ENCODE data around the gene TCEA3. TPM values are rescaled to one million over a fixed set of nuclear protein-coding genes. Genes with fewer than 3 reads are reported as not detected.
"Not testable (repeated sequence)": the region's sequence is repeated elsewhere in the genome, so short reads cannot be mapped to it uniquely, and the experiment has no call there.

Gene TCEA3
- total RNA-seq, 2 donors from 2014 or later, result 147 to 186 TPM

DNA sequence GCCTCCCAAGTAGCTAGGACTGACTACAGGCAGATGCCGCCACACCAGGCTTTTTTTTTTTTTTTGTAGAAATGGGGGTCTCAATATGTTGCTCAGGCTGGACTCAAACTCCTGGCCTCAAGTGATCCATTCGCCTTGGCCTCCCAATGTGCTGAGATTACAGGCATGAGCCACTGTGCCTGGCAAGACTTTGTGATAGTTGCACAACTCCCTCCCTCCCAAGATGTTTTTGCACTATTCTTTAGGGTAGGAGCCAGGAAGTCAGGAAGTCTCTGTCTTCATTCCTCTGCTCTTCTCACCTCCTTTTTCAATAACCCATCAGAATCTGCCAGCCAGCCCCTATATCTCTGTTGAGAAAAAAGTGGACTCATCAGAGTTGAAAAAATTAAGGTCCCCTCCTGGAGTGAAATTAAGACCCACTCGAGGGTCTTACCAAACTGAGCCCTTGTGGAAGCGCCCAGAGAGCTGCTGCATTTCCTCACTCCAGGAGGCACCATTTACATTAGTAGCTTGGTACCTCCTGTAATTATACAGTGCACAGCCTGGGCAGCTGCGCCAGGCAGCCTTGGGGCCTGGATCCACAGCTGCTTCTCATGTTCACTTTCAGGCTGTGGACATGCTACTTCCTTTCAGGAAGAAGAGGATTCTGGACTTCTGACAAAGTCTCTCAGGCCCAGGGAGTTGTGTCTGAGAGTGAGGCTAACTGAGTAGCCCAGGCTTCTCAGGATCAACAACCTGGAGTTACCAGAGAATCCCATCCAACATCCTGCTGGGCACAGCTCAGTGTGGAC lies 24.0 kb downstream of the TCEA3 start:
- DNase-seq, result no peak
- intact Hi-C loops (cut with DNase I, micrococcal nuclease), result no loop called here
- no peak for ATAC-seq

DNA sequence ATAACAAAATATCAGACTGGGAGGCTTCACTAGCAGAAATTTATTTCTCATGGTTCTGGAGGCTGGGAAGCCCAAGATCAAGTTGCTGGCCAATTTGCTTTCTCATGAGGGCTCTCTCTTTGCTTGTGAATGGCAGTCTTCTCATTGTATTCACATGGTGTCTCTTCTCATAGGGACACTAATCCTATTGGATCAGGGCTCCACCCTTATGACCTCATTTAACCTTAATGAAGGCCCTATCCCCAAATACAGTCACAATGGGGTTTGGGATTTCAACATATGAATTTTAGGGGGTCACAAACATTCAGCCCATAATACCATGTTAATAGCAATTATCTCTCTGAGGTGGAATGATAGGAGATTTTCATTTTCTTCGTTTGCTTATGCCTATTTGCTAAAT lies 25.3 kb downstream of the TCEA3 start:
- ATAC-seq (no peak), DNase-seq (no peak)
- intact Hi-C loops (cut with DNase I, micrococcal nuclease), result no loop called here

DNA sequence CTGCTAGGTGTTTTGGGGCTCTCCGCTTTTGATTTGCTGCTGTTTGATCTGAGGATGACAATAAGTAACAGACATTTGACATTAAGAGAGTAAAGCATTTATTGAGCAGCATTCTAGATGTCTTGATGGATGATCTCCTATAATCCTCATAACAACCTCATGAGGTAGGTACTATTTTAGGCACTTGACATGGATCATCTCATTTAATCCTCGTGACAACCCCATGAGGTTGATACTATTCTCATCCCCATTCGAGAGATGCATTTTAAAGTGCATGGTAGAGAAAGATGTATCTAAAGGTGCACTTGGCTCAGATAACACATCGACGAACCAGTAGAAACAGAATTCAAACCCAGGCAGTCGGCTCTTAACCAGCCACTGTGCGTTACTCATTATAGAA lies 26.6 kb downstream of the TCEA3 start:
- DNase-seq (no peak), ATAC-seq (no peak)
- intact Hi-C loops (cut with DNase I, micrococcal nuclease), result no loop called here

DNA sequence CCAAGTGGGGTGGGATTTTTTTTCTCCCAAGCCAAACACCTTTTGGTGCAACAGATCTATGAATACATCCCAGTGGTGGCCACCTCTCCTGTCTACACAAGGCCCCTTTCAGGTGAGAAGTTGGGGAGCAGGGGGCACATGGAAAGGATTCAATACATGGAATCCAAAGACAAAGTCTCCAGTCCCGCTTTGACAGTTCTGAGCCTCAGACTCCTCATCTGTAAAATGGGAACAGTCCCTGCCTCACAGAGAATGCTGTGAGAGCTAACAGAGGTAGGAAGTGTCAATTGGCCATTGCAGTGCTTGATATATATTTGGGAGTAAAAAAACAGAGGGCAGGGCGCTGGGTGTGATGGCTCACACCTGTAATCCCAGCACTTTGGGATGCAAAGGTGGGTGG lies 28.2 kb downstream of the TCEA3 start:
- no peak for ATAC-seq
- intact Hi-C loops (cut with DNase I, micrococcal nuclease), result no loop called here
- DNase-seq, result no peak

DNA sequence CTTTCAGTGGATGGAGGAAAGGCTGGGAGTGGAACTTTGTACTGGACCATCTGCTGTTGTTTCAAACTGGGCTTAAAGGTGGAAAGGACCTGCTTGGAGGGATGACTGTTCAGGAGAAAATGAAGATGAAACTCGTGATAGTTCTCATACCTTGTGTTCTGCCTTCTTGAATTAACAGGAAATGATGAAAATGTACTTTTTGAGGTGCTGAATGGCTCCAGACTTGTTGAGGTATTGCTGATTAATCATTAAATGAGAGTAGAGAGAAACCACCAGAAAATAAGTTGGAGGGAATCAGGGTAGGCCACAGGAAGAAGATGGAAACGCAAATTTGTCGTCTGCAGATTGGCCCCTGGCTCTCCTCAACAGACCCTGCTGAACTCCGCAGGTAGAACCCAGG lies 28.7 kb downstream of the TCEA3 start:
- no peak for ATAC-seq
- intact Hi-C loops (cut with DNase I, micrococcal nuclease), result no loop called here

DNA sequence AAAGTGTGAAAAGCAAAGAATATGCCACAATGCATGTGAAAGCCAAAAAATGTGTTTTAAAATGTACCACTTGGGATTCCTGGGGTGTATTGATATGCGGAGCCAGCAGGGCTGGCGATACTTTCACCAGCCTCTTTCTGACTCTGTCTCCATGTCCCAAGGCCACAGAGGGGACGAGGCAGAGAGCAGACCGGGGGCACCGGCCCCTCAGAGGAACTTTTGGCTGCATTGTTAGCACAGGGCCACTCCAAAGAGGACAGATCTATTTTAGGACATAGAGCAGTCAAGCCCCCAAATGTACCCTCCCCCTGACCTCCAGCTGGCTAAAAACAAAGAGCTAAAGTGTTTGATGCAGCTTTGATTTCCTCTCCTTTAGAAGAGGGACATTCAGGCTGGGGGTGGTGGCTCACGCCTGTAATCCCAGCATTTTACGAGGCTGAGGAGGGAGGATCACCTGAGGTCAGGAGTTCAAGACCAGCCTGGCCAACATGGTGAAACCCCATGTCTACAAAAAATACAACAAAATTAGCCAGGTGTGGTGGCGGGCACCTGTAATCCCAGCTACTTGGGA lies 29.3 kb downstream of the TCEA3 start:
- intact Hi-C loops (cut with DNase I, micrococcal nuclease), result no loop called here
- ATAC-seq (no peak), DNase-seq (no peak)

More for the DNA sequence above, 28.7 kb downstream of the TCEA3 start:
- DNase-seq, result no peak

DNA sequence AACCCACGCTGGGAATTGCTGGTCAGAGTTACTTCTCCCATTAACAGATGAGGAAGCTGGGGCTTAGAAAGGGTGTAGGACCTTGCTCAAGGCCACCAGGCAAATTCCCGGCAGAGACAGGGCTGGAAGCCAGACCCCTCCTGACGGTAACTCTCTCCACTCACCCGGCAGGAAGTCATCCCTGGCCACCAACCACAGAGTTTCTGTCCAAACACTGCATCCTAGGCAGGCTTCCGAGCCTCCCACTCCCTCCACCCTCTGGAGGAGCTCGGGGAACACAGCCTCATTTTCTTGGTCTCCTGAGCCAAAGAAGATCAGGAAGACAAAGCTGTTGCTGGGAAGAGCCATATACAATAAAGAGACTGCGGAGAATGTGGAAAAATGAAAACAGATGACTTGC lies 29.9 kb downstream of the TCEA3 start:
- ATAC-seq (peak; percentile 26), DNase-seq (peak; percentile 45 to 70)
- intact Hi-C loops (cut with DNase I, micrococcal nuclease), result no loop called here

DNA sequence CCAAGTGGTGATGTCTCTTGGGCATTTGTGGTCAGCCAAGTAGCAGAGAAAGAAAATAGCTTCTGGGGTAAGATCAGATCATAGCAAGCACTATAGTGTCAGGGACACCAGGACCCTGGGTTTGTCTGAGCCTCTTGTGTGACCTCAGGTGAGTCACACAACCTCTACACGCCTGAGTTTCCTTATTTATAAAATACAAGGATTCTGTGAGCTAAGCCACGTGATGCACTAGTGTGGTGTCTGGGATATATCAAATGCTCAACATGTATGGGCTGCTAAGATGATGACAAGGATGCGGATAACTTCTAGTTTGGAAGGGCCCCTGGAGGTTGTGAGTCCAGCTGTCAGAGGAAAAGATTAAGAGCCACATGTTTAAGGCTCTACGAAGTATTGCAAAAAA lies 30.4 kb downstream of the TCEA3 start:
- intact Hi-C loops (cut with DNase I, micrococcal nuclease), result no loop called here
- ATAC-seq (no peak), DNase-seq (no peak)

DNA sequence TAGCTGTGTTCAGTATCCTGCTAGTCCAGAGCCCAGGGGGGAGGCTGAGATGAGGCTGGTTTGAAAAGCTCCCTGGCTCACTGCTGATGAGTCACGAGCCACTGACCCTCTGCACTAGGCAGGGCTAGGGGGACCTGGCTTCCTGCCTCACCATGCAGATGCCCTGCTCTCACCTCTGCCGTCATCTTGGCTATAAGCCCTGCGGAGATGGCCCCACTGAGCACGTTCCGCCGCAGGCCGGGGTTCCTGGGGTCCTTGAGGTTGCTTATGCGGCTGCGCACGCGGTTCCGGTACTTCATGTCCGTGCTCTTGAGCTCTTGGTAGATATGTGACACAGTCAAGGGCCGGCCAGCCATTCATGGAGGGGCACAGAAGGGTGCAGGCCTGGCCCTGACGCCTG lies 30.8 kb downstream of the TCEA3 start:
- ATAC-seq, result peak; percentile 23
- peak; percentile 33 to 42 for DNase-seq
- intact Hi-C loops (cut with DNase I, micrococcal nuclease), result no loop called here

DNA sequence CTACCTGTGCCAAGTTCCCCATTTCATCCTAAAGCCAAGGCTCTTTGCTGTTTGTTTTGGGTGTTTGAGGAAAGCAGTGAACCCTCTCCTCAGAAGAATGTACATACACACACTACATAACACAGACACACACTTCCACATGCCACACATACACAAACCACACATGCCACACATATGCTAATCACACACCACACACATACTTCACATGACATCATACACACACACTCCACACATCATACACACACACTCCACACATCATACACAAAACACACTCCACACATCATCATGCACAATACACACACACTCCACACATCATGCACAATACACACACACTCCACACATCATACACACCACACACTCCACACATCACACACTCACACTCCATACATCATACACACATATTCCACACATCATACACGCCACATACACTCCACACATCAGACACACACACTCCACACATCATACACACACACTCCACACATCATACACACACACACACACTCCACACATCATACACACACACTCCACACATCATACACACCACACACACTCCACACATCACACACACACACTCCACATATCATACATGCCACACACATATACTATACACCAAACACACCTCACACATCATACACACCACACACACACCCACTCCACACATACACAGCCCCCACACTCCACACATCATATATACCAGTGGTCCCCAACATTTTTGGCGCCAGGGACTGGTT lies 32.3 kb downstream of the TCEA3 start:
- intact Hi-C loops (cut with DNase I, micrococcal nuclease), result no loop called here
- ATAC-seq, result peak; percentile 24

DNA sequence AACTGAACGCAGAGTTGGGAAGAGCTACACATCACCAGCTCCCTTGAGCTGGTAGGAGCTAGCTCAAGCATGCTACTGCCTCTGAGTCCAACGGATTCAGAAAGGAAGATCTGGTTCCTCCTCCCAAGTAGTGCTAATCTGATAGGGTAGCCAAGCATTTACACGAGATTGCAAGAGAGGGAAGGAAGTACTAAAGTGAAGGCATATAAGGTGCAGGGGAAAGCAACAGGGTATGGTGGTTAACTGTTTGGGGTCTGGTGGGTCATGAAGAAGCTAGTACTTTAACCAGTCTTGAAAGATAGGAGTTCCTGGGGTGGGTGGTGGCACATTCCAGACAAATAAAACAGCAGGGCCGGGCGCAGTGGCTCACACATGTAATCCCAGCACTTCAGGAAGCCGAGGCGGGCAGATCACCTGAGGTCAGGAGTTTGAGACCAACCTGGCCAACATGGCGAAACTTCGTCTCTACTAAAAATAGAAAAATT lies 34.7 kb downstream of the TCEA3 start:
- intact Hi-C loops (cut with DNase I, micrococcal nuclease), result no loop called here
- DNase-seq (no peak), ATAC-seq (no peak)

More for the DNA sequence above, 32.3 kb downstream of the TCEA3 start:
- DNase-seq, result no peak

DNA sequence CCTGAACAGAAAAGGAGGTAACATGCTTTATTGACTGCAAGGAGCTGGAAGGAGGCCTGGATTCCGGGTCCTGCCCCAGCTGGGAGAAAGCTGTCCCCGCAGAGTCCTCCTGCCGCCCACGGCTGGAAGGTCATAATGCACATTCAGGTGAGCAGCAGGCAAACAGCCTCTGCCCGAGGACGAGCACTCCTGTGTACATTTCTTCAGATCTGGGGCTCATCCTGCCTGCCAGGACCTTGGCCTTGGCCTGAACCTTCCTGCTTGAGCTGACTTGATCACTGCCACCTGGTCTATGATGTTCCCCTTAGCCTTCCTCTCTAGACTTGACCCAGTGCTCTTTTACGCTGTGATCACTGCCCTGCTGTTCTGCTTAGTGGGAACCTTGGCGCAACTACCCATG lies 37.1 kb downstream of the TCEA3 start:
- DNase-seq (no peak), ATAC-seq (no peak)
- intact Hi-C loops (cut with DNase I, micrococcal nuclease), result no loop called here

DNA sequence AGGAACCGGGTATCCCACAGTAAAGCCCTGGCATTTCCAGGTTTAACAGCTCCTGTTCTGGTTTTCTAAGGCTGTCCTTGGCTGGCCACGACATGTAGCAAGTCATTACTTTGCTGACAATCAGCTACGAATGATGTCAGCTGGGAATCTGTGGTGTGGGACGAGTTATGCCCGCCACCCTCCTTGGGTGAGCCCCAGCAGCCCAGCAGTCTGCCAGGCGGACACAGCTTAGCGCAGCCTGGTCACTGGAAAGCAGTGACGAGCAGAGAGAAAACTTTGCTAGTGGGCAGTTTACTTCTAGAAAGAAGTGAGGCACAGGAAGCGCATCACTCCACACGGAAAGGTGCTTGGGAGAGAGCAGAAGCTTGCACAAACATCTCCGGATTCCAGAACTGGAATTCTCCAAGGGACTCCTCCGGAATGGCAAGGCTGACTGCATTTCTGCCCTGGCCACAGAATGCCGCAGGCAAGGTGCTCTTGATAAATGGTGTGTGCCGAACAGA lies 39.4 kb downstream of the TCEA3 start:
- DNase-seq, result no peak
- intact Hi-C loops (cut with DNase I, micrococcal nuclease), result no loop called here
- no peak for ATAC-seq

DNA sequence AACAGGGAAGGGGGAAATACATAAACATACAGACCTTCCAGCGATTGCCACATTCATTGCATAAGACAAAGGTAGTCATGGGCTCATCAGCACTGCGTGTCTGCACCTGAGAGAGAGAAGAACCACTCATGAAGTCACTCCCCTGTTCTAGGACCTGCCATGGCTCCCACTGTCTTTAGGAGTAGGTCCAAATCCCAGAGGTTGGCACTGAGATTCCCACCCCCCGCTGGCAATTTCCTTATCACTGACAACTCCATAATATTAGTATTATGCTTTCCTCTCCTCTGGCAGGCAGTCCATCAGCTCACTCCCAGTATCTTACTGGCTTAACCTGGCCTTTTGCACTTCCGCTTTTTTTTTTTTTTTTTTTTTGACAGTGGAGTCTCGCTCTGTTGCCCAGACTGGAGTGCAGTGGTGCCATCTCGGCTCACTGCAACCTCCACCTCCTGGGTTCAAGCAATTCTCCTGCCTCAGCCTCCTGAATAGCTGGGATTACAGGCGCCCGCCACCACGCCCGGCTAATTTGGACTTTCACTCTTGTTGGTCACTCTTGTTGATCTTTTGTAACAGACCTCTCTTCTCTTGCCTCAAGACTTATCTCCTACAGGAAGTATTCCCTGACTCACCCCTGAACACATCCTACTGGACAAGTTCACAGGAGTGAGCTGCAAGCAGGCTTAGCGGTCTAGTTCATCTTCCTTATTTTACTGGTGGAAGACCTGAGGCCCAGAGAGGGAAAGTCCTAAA lies 40.1 kb downstream of the TCEA3 start:
- intact Hi-C loops (cut with DNase I, micrococcal nuclease), result no loop called here
- peak; percentile 81 for ATAC-seq
- DNase-seq, result no peak

DNA sequence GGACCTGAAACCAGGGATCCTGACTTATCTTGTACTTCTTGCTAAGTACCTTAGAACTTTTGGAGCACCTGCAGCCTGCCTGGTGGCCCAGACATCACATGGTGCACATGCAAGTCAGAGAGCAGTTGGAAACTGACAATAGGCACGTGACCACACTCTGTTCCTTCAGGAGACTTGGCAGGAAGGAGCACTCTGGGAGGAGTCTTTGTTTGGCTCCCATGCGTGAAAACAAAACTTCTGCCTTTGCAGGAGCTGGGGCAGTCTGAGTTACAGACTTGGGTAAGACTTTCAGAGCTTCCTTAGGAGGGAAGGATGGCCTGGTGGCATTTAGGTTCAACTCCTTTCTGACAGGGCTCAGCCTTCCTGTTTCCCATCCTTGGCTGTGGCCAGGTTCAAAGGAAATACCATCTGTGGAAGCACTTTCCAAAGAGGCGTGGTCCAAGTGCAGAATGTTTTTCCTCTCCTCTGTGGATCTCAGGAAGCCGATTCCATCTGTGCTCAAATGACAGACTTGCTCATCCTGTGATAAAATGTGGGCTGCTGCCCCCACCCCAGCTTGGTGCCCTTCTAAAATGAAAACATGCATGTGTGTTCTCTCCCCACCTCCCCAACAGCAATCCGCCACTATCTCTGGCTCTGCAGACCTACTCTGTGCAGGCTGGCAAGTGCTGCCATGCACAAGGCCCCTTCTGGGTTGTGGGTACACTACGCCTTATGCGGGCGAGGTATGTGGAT lies 40.8 kb downstream of the TCEA3 start:
- intact Hi-C loops (cut with DNase I, micrococcal nuclease), result no loop called here
- ATAC-seq (no peak), DNase-seq (no peak)

DNA sequence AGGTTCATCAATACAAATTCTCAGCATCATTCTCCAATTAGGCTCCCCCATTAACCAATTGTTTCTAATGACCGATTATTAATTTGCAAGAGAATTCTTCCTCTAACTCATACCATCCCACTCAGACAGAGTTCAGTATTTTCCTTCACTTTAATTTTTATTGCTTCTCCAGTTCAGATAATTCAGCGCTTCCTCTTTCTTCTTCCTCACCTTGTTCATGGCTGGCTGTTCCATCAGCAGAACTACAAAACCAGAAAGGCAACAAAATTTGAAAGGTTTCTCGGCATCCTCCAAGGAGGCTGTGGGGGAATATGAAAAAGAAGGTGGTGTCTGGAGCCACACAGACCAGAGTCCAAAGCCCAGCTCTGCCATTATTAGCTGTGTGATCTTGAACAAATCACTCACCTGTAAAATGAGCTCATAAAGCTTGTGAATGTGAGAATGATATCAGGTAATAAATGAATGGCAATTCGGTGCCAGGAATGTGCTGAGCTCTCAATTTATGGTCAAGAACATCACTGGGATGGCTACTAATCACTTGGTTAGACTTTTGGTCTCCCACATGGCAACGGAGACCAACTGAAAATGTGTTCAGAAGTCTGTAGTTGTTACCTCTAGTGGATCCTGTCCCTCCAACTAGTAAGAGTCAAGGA lies 43.2 kb downstream of the TCEA3 start:
- no peak for DNase-seq
- intact Hi-C loops (cut with DNase I, micrococcal nuclease), result no loop called here
- no peak for ATAC-seq

DNA sequence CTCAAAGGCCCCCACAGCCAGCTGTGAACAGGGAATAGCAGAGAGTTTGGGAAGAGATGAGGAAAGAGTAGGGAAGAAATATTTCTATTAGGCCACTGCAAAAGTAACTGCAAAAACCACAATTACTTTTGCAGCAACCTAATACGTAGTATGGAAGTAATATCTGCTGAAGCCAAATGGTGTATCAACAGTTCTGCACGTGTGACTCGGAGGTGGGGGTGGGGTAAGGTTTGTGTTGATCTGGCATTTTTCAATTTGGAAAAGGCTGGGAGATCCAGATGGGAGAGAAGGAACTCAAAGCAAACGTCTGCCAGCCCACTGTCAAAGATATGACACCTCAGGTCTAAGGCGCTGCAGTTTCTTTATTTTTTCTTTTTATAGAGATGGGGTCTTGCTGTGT lies 43.8 kb downstream of the TCEA3 start:
- no peak for DNase-seq
- no peak for ATAC-seq
- intact Hi-C loops (cut with DNase I, micrococcal nuclease), result no loop called here

DNA sequence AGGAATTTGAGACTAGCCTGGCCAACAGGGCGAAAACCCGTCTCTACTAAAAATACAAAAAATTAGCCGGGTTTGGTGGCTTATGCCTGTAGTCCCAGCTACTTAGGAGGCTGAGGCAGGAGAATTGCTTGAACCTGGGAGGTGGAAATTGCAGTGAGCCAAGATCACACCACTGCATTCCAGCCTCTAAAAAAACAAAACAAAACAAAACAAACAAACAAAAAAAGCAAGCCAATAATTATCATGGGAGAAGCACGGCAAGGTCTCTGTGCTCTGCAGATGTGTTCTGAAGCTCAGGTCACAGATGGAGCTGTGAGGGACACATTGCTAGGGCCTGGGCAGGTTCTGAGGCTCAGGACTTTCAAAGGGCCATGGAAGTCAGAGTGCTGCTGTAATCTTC lies 44.3 kb downstream of the TCEA3 start:
- DNase-seq; intact Hi-C loops (cut with DNase I, micrococcal nuclease); ATAC-seq: not testable (repeated sequence)
